Mesendoderm (in vitro differentiated cells): ENCODE measurements around the gene KIFC1.

Experiments used
- DNase-seq: peaks from one replicate; pipeline ENCODE4 v3.0.0; 2013
- H2AK5ac ChIP-seq: 2 replicates; pipeline ENCODE4 v1.6.1; 2013; ENCODE audit warnings: low read length, inconsistent platforms
- H2BK120ac ChIP-seq: 2 replicates; pipeline ENCODE4 v1.6.1; 2013; ENCODE audit warnings: low read depth, mild to moderate bottlenecking, low read length, moderate library complexity, mixed read lengths
- H2BK15ac ChIP-seq: replicated peaks from 2 replicates; pipeline ENCODE4 v1.6.1; 2013; ENCODE audit warnings: low read depth, mild to moderate bottlenecking, moderate library complexity
- H2BK5ac ChIP-seq: 2 replicates; pipeline ENCODE4 v1.6.1; 2013; ENCODE audit warnings: low read length, inconsistent platforms
- H3K18ac ChIP-seq: 2 replicates; pipeline ENCODE4 v1.6.1; 2013; ENCODE audit warnings: mild to moderate bottlenecking, low read length, mixed read lengths
- H3K23ac ChIP-seq: one replicate; pipeline ENCODE4 v1.6.1; 2013; ENCODE audit warnings: low read length
- H3K27ac ChIP-seq: 2 replicates; pipeline ENCODE4 v1.5.1; 2013; ENCODE audit warnings: low read depth, mild to moderate bottlenecking, inconsistent platforms, low read length, moderate library complexity
- H3K27me3 ChIP-seq: 2 replicates; pipeline ENCODE4 v1.6.1; 2013; ENCODE audit warnings: low read length, control low read depth, mild to moderate bottlenecking, inconsistent platforms; ENCODE audit not compliant: insufficient read depth, poor library complexity
- H3K36me3 ChIP-seq: 2 replicates; pipeline ENCODE4 v1.6.1; 2013; ENCODE audit warnings: low read length, inconsistent platforms; ENCODE audit not compliant: control insufficient read depth, insufficient read depth
- H3K4ac ChIP-seq: one replicate; pipeline ENCODE4 v1.6.1; 2013; ENCODE audit warnings: low read depth, mild to moderate bottlenecking, low read length, moderate library complexity
- H3K4me1 ChIP-seq: 2 replicates; pipeline ENCODE4 v1.6.1; 2013; ENCODE audit warnings: low read depth, low read length, inconsistent platforms; ENCODE audit not compliant: control insufficient read depth
- H3K4me2 ChIP-seq: 2 replicates; pipeline ENCODE4 v1.6.1; 2013; ENCODE audit warnings: low read length
- H3K4me3 ChIP-seq: 2 replicates; pipeline ENCODE4 v1.5.1; 2013; ENCODE audit warnings: mild to moderate bottlenecking, low read length
- H3K56ac ChIP-seq: one replicate; pipeline ENCODE4 v1.6.1; 2013; ENCODE audit warnings: low read length
- H3K79me1 ChIP-seq: 2 replicates; pipeline ENCODE4 v1.6.1; 2013; ENCODE audit warnings: low read length, inconsistent platforms
- H3K79me2 ChIP-seq: 2 replicates; pipeline ENCODE4 v1.6.1; 2013; ENCODE audit warnings: mild to moderate bottlenecking, low read length; ENCODE audit not compliant: control insufficient read depth, insufficient read depth
- H3K9ac ChIP-seq: 2 replicates; pipeline ENCODE4 v1.6.1; 2013; ENCODE audit warnings: low read length, inconsistent platforms
- H4K5ac ChIP-seq: one replicate; pipeline ENCODE4 v1.6.1; 2013; ENCODE audit warnings: low read length
- H4K8ac ChIP-seq: one replicate; pipeline ENCODE4 v1.6.1; 2013; ENCODE audit warnings: low read depth, mild to moderate bottlenecking, control low read depth, low read length, moderate library complexity
- WGBS: extraction: QIAGEN DNeasy Blood & Tissue Kit; methylation state at CpG from one replicate; pipeline ENCODE4 v1.1.7; 2013; ENCODE audit warnings: low lambda C conversion rate, missing lambda C conversion rate; ENCODE audit not compliant: insufficient coverage; ENCODE audit errors: extremely low coverage; 5-methylcytosine and 5-hydroxymethylcytosine counted together

The KIFC1 gene

DNA sequence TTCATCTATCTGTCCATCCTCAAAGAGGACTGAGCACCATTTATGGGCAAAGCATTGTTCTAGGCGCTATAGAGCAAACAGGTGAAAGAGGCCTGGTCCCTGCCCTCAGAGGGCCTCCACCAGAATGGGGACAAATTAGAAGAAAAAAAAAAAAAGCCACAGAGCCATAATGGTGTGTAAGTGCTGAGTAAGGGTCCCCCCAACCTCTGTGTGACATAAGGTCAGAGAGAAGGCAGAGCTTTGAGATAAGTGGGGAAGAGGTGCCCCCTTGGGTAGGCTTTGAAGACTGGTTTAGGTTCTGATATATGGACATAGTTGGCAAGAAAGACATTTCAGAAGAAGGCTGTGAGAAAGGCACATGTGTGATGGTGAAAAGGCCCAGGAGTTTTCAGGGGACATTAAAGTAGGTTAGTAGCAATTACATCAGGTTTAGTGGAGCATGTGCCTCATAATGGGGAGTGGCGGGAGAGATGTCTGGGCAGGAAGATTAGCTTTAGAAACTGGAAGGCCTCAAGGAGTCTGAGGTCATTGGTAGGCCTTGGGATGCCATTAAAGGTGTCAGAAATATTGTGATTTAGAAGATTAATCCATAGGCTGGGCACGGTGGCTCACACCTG lies 47.5 kb downstream of the KIFC1 start:
- no peaks in the 10 kb centered on the region for H3K4me1 ChIP-seq
- no peak overlapping the region for H3K18ac ChIP-seq
- peaks cover 9% of the 10 kb centered on the region for H3K79me1 ChIP-seq
- no peak overlapping the region for H3K4me2 ChIP-seq
- H4K8ac ChIP-seq, result no peak overlapping the region
- H3K4me3 ChIP-seq, result no peak overlapping the region
- H3K79me2 ChIP-seq, result peaks cover 4% of the 10 kb centered on the region
- H2BK15ac ChIP-seq, result no peak overlapping the region
- no CpG with 5 or more reads among the region's 3 CpGs for WGBS
- no peak overlapping the region for H2BK120ac ChIP-seq
- H4K5ac ChIP-seq, result no peak overlapping the region
- no peak overlapping the region for H3K23ac ChIP-seq
- H3K36me3 ChIP-seq, result peaks cover 30% of the 10 kb centered on the region
- H3K56ac ChIP-seq, result no peak overlapping the region
- H3K9ac ChIP-seq, result no peak overlapping the region
- H3K4ac ChIP-seq, result no peak overlapping the region
- H3K27me3 ChIP-seq, result no peaks in the 10 kb centered on the region
- H3K27ac ChIP-seq, result no peak overlapping the region
- no peak overlapping the region for H2BK5ac ChIP-seq
- H2AK5ac ChIP-seq, result no peak overlapping the region
- DNase-seq, result no peak

- no CpG with 5 or more reads among the region's 9 CpGs for WGBS
- H3K4ac ChIP-seq, result no peak overlapping the region
- no peaks in the 10 kb centered on the region for H3K27me3 ChIP-seq
- peaks cover 1% of the 10 kb centered on the region for H3K79me2 ChIP-seq
- no peak overlapping the region for H4K8ac ChIP-seq
- H3K56ac ChIP-seq, result no peak overlapping the region
- DNase-seq, result peak; percentile 36
- H2BK15ac ChIP-seq, result no peak overlapping the region
- H3K4me3 ChIP-seq, result no peak overlapping the region
- peaks cover 6% of the 10 kb centered on the region for H3K79me1 ChIP-seq
- H4K5ac ChIP-seq, result no peak overlapping the region
- H3K4me1 ChIP-seq, result no peaks in the 10 kb centered on the region
- no peak overlapping the region for H3K27ac ChIP-seq
- no peak overlapping the region for H3K18ac ChIP-seq
- H2AK5ac ChIP-seq, result no peak overlapping the region
- no peak overlapping the region for H3K23ac ChIP-seq
- H3K9ac ChIP-seq, result no peak overlapping the region
- H3K4me2 ChIP-seq, result no peak overlapping the region
- no peak overlapping the region for H2BK120ac ChIP-seq
- peaks cover 31% of the 10 kb centered on the region for H3K36me3 ChIP-seq
- H2BK5ac ChIP-seq, result no peak overlapping the region
Measured at GRCh38 chr6:33439956-33440648, 48.5 kb downstream of the KIFC1 start.

- H3K27me3 ChIP-seq, result no peaks in the 10 kb centered on the region
- H2BK120ac ChIP-seq, result no peak overlapping the region
- H3K4me3 ChIP-seq, result no peak overlapping the region
- no peak overlapping the region for H2BK5ac ChIP-seq
- H3K23ac ChIP-seq, result no peak overlapping the region
- no peak overlapping the region for H3K9ac ChIP-seq
- peaks cover 27% of the 10 kb centered on the region for H3K36me3 ChIP-seq
- WGBS, result no CpG with 5 or more reads among the region's 19 CpGs
- no peaks in the 10 kb centered on the region for H3K4me1 ChIP-seq
- peaks cover 1% of the 10 kb centered on the region for H3K79me1 ChIP-seq
- no peak for DNase-seq
- H3K56ac ChIP-seq, result no peak overlapping the region
- no peak overlapping the region for H4K5ac ChIP-seq
- H3K79me2 ChIP-seq, result no peaks in the 10 kb centered on the region
- no peak overlapping the region for H3K4me2 ChIP-seq
- H2AK5ac ChIP-seq, result no peak overlapping the region
- no peak overlapping the region for H3K27ac ChIP-seq
- no peak overlapping the region for H2BK15ac ChIP-seq
- no peak overlapping the region for H3K4ac ChIP-seq
- no peak overlapping the region for H3K18ac ChIP-seq
- no peak overlapping the region for H4K8ac ChIP-seq
Measured at GRCh38 chr6:33440649-33441309, 49.2 kb downstream of the KIFC1 start.

DNA sequence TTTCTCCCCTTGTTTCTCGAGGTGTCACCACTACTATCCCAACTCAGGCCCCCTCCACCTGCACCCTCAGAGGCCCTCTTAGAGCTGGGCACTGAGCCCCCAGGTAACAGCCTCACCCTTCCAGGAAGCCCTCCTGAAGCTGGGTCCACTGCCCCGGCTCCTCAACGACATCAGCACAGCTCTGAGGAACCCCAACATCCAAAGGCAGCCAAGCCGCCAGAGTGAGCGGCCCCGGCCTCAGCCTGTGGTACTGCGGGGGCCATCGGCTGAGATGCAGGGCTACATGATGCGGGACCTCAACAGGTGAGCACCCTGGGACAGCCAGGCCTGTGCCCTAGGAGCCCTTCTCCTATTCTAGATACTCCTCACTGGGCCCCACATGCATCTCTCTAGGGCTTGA lies 49.8 kb downstream of the KIFC1 start:
- no peak overlapping the region for H3K4me3 ChIP-seq
- no peak overlapping the region for H4K5ac ChIP-seq
- no CpG with 5 or more reads among the region's 9 CpGs for WGBS
- peaks cover 24% of the 10 kb centered on the region for H3K36me3 ChIP-seq
- H3K27me3 ChIP-seq, result no peaks in the 10 kb centered on the region
- no peak overlapping the region for H2BK15ac ChIP-seq
- H3K79me2 ChIP-seq, result no peaks in the 10 kb centered on the region
- H3K27ac ChIP-seq, result no peak overlapping the region
- no peak overlapping the region for H3K4me2 ChIP-seq
- no peak overlapping the region for H3K56ac ChIP-seq
- no peak overlapping the region for H3K23ac ChIP-seq
- no peak overlapping the region for H3K9ac ChIP-seq
- H2AK5ac ChIP-seq, result no peak overlapping the region
- peaks cover 1% of the 10 kb centered on the region for H3K79me1 ChIP-seq
- no peak overlapping the region for H2BK5ac ChIP-seq
- H3K4ac ChIP-seq, result no peak overlapping the region
- H4K8ac ChIP-seq, result no peak overlapping the region
- no peak for DNase-seq
- H3K4me1 ChIP-seq, result no peaks in the 10 kb centered on the region
- H3K18ac ChIP-seq, result no peak overlapping the region
- H2BK120ac ChIP-seq, result no peak overlapping the region

DNA sequence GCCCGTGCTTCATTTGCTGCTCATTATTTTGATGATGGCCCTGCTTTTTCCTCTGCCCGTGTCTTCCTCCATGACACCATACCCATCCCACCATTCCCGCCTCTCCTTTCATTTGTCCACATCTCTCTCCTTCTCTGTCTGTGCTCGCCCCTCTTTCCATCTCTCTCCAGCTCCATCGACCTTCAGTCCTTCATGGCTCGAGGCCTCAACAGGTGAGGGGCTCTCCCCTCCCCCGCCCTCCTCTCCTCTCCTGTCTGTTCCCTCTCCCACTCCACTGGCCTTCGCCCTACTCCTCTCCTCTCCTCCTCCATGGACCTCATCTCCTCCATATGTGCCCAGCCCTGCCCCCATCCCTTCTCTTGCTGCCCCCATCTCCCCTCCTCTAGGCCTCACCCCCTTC lies 50.7 kb downstream of the KIFC1 start:
- Histone ChIP-seq H4K5ac (no peak overlapping the region), H3K79me1 (peaks cover 1% of the 10 kb centered on the region), H3K18ac (no peak overlapping the region), H3K36me3 (peaks cover 24% of the 10 kb centered on the region), H3K4me2 (no peak overlapping the region), H3K4me3 (no peak overlapping the region), H3K9ac (no peak overlapping the region), H3K23ac (no peak overlapping the region), H2AK5ac (no peak overlapping the region), H2BK15ac (no peak overlapping the region), H3K27ac (no peak overlapping the region), H3K56ac (no peak overlapping the region), H3K4ac (no peak overlapping the region), H2BK120ac (no peak overlapping the region), H4K8ac (no peak overlapping the region), H2BK5ac (no peak overlapping the region), H3K4me1 (no peaks in the 10 kb centered on the region), H3K27me3 (no peaks in the 10 kb centered on the region), H3K79me2 (no peaks in the 10 kb centered on the region)
- no CpG with 5 or more reads among the region's 8 CpGs for WGBS
- DNase-seq, result no peak
